VCaP (cell line): ENCODE measurements around the gene EIF4G3.
A peak's percentile ranks its signal among the peaks of the same experiment; 100 is the strongest.
"Not testable (repeated sequence)": the region's sequence is repeated elsewhere in the genome, so short reads cannot be mapped to it uniquely, and the experiment has no call there.

ENCODE experiments used
- H3K27ac ChIP-seq: fragments of 450-650 bp; 2 replicates; pipeline ENCODE4 v1.5.1; 2017
- TF ChIP-seq, protein P1 (sequence below): fragments of 450-650 bp; conservative IDR thresholded peaks from 2 replicates; pipeline ENCODE4 v1.5.1; 2017; ENCODE audit warnings: mild to moderate bottlenecking, moderate library complexity

EIF4G3 gene

DNA sequence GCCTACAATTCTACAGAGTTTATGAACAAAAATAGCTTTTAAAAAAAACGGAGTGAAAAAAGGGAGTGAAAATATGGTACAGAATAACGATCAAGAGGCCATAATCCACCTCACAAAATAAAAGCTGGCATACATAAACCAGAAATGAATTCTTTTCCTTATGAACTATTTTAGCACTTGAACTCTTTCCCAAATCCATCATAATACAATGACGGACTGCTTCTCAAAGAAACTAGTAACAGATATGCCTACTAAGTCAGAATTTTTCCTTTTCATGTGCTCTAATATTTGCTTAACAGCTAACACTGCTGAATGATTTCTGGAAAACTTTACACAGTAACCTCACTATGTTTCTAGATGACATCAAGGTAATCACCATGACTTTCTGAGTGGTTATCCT, 144.0 kb downstream of the EIF4G3 start:
- TF ChIP-seq, protein P1, sequence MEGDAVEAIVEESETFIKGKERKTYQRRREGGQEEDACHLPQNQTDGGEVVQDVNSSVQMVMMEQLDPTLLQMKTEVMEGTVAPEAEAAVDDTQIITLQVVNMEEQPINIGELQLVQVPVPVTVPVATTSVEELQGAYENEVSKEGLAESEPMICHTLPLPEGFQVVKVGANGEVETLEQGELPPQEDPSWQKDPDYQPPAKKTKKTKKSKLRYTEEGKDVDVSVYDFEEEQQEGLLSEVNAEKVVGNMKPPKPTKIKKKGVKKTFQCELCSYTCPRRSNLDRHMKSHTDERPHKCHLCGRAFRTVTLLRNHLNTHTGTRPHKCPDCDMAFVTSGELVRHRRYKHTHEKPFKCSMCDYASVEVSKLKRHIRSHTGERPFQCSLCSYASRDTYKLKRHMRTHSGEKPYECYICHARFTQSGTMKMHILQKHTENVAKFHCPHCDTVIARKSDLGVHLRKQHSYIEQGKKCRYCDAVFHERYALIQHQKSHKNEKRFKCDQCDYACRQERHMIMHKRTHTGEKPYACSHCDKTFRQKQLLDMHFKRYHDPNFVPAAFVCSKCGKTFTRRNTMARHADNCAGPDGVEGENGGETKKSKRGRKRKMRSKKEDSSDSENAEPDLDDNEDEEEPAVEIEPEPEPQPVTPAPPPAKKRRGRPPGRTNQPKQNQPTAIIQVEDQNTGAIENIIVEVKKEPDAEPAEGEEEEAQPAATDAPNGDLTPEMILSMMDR = no peak

DNA sequence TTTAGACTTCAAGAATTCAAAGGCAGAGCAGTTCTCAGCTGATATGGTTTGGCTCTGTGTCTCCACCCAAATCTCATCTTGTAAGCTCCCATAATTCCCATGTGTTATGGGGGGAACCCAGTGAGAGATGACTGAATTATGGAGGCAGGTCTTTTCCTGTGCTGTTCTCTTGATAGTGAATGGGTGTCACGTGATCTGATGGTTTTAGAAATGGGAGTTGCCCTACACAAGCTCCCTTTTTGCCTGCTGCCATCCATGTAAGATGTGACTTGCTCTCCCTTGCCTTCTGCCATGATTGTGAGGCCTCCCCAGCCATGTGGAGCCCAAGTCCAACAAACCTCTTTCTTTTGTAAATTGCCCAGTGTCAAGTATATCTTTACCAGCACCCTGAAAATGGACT, 146.5 kb downstream of the EIF4G3 start:
- TF ChIP-seq, protein P1 = no peak
- no peak overlapping the region; the same call in 1 of the 2 replicates for H3K27ac ChIP-seq

More for the DNA sequence above, 144.0 kb downstream of the EIF4G3 start:
- peak overlapping the region; percentile 55; the same call in 1 of the 2 replicates for H3K27ac ChIP-seq

DNA sequence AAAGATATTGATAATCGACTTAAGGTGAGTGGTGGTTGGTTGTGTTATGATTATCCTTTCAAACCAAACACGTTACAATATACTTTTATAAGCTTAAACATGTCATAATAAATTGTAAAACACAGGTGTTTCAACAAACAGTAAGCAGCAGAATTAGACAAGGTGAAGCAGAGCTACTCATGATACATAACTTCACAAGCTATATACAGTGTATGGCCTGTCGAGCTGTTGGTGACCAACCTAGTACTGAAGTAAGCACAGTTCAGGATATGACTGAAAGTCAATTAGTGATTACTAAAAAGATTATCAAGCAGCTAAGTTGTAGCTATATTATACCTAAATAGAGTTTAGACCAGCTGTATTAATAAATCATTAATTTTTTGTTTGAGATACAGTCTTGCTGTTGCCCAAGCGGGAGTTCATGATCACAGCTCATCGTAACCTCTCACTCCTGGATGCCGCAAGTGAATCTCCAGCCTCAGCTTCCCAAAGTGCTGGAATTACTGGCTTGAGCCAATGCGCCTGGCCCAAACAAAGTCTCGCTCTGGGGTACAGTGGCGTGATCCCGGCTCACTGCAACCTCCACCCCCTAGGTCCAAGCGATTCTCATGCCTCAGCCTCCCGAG, 148.1 kb downstream of the EIF4G3 start:
- H3K27ac ChIP-seq = no peak overlapping the region
- TF ChIP-seq, protein P1 = no peak

DNA sequence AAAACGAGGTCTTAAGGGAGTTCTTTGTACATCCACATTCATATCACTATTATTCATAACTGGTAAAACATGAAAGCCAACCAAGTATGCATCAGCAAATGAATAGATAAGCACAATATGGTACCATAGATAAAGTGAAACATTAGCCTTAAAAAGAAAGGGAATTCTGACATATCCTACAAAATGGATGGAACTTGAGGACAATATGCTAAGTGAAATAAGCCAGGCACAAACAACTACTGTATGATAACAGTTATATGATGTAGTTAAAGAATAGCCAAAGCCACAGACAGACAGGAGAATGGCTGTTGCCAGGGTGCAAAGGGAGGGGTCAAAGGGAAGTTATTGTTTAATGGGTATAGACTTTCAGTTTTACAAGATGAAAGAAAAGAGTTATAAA, 148.9 kb downstream of the EIF4G3 start:
- TF ChIP-seq, protein P1 = no peak
- H3K27ac ChIP-seq = no peak overlapping the region

DNA sequence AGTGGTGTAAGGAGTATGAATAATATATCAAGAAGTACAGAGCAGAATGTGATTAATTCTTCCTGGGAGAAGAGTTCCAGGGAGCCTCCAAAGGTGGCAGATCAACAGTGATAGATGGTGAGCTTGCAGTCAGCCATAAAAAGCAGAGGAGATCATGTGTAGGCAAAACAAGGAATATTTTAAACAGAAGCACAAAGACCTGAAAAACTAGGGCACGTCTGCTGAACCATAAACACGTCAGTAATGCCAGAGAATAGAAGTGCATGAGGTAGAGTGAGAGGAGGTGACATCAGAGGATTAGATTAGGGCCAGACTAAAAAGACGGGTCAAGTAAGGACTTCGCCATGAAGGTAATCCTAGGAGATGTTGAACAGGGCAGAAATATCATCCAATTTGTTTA, 151.8 kb downstream of the EIF4G3 start:
- TF ChIP-seq, protein P1 = no peak
- no peak overlapping the region for H3K27ac ChIP-seq

DNA sequence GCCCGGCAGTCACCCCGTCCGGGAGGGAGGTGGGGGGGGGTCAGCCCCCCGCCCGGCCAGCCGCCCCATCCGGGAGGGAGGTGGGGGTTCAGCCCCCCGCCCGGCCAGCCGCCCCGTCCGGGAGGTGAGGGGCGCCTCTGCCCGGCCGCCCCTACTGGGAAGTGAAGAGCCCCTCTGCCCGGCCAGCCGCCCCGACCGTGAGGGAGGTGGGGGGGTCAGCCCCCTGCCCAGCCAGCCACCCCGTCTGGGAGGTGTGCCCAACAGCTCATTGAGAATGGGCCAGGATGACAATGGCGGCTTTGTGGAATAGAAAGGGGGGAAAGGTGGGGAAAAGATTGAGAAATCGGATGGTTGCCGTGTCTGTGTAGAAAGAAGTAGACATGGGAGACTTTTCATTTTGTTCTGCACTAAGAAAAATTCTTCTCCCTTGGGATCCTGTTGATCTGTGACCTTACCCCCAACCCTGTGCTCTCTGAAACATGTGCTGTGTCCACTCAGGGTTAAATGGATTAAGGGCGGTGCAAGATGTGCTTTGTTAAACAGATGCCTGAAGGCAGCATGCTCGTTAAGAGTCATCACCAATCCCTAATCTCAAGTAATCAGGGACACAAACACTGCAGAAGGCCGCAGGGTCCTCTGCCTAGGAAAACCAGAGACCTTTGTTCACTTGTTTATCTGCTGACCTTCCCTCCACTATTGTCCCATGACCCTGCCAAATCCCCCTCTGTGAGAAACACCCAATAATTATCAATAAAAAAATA, 152.4 kb downstream of the EIF4G3 start:
- H3K27ac ChIP-seq = not testable (repeated sequence)

DNA sequence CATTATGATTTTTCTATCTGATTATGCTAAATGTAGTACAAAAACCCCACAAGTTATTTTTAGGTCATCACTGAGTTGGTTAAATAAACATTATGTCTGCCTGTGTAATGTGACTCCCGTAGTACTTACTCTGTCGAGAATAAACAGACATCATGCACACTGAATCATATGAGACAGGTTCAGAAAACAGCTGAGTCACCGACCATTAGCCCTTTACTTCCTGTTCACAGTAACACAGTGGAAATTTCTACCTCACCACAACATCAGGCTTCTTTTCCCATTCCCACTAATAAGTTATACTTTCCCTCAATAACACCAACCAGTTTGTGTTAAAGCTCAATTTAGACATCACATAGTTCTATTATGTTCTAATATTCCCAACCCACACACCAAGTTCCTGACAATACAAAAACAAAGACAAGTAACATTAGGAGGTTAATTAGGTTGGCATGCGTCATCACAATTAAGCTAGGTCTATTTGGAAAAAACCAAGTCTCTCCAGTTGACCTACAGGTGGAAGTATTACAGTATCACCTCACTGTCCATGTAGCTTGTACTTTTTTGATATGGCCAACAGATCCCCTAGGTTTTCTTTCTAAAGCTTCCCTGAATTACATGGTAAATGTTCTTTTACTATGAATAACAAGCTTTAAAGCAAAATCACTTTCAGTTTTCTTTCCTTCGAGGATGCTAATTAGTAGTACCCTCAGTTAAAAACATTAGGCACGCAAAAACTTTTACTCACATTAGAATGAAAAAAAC, 154.2 kb downstream of the EIF4G3 start:
- TF ChIP-seq, protein P1 = no peak
- H3K27ac ChIP-seq = peak overlapping the region; percentile 87
